ENCODE measurements around the gene TOPORS. TPM values are rescaled to one million over a fixed set of nuclear protein-coding genes. Genes with fewer than 3 reads are reported as not detected.
"Not testable (repeated sequence)": the region's sequence is repeated elsewhere in the genome, so short reads cannot be mapped to it uniquely, and the experiment has no call there.

TOPORS gene
- total RNA-seq, 2 experiments from 2014 or later: 14.3 to 15.2 TPM

DNA sequence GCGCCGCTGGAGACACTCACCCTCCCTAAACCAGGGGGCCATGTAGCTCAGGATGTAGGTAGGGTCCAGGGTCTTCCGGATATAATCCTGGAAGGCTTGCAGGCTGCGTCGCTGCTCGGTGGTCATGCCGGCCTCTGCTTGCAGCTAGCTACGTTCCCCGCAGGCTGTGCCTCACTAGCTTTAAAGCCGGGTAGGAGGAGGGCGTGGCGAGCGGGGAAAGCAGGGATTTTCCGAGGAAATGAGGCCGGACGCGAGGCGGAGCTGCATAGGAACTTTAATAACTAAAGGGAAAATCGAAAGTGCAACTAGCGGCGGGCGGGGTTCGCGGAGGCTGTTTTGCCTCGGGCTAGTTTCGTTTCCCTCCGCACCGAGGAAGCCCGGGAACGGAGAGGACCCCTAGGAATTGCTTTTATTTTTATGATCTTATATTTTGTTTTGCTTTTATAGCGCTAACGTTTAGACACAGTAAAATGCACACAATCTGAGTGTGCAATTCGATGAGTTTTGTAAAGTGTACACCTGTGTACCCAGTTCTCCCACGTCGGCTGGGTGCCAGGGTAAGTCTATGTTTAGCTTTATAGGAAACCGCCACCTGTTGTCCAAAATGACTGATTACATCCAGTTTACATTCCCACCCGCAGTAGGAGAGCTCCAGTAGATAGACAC, 26.2 kb downstream of the TOPORS start, which contains the start of gene RIGI:
TSS of gene RIGI (minus strand) at position 156 of the 666 bp plus-strand sequence. CDS start at position 126, 30 bp downstream.
- Mint-ChIP-seq H3K9me3 (peaks cover 10% of the 10 kb centered on the region), H3K36me3 (ENCODE audit: low read depth) (peaks cover 13% of the 10 kb centered on the region), H3K27me3 (ENCODE audit: low read depth) (no peaks in the 10 kb centered on the region), H3K27ac (peak within 1 kb of the TSS; percentile 84), H3K4me3 (peak within 1 kb of the TSS; percentile 77), H3K4me1 (ENCODE audit: low read depth) (peaks cover 32% of the 10 kb centered on the region)
- CTCF ChIA-PET: interaction anchor here (0.7 to 2.9 kb wide), 17 partner anchors 8 to 442 kb away, joined by 3 to 33 read pairs (median 3); partner anchors contain the start of genes ACO1 and NDUFB6
- DNase-seq: peak; percentile 90
- intact Hi-C loops (cut with micrococcal nuclease): loop anchor here (1.0 to 5.0 kb wide), 5 partner anchors 25 to 641 kb away; partner anchors contain the start of genes ACO1 and B4GALT1

DNA sequence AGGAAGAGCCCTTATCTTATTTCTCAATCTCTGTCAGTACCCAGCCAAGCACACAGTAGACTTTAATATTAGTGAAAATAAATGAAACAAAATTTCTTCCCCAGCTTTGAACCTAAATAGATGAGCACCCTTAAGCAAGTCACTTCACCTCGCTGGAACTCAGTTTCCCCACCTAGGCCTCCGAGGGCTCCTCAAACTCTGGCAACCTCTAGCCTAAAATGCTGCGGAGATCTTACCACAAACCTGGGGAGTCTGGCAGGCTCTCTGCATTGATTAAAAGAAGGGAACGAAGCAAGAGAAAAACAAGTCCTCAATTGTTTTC, 26.7 kb downstream of the TOPORS start:
- no peaks in the 10 kb centered on the region for H3K27me3 Mint-ChIP-seq (ENCODE audit: low read depth)
- peaks cover 13% of the 10 kb centered on the region for H3K36me3 Mint-ChIP-seq (ENCODE audit: low read depth)
- no peak for DNase-seq
- intact Hi-C loops (cut with micrococcal nuclease): loop anchor here (1.0 to 5.0 kb wide), 5 partner anchors 26 to 642 kb away; partner anchors contain the start of genes ACO1 and B4GALT1
- H3K4me1 Mint-ChIP-seq (ENCODE audit: low read depth): peaks cover 32% of the 10 kb centered on the region
- peak overlapping the region; percentile 77 for H3K4me3 Mint-ChIP-seq
- peaks cover 10% of the 10 kb centered on the region for H3K9me3 Mint-ChIP-seq
- CTCF ChIA-PET: interaction anchor here (0.9 to 2.9 kb wide), 15 partner anchors 8 to 442 kb away, joined by 3 to 33 read pairs (median 4); partner anchors contain the start of genes ACO1 and NDUFB6
- H3K27ac Mint-ChIP-seq: peak overlapping the region; percentile 84

DNA sequence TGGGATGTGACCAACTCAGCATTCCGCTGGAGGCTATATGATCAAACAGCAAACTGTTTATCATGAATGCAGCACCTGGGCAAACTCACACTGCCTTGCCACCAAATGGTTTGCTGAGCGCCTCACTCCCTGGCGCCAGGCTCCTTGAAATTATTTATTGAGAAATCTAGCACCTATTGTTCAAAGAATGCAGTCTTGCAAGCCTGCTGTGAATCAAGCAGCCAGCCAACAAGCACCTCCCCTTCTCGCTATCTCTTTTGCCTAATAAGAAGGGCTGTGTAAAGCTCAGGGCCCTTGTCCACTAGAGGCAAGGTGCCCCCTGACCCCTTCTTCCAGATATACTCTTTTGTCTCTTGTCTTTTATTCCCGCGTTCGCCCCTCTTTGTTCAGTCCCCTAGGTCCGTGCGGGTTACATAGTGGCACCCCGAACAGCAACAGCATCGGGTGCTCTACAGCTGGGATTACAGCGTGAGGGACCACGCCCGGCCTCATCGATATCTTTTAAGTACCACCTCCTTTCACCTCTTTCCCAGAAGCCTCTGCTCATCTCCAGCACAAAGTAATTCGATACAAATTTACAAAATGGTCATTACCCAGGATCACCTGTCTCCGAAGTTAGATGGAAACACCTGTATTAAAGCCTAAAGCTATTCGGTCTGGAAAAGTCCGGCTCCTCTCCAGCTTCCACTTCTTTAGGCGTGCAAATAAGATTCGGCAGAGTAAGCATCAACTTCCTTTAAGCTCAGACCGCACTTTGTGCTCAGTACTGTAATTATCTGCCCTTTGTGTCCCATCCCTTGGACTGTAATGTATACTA, 27.3 kb downstream of the TOPORS start:
- Mint-ChIP-seq H3K4me1 (ENCODE audit: low read depth) (peaks cover 32% of the 10 kb centered on the region), H3K27me3 (ENCODE audit: low read depth) (no peaks in the 10 kb centered on the region), H3K27ac (peak overlapping the region; percentile 84), H3K9me3 (peaks cover 10% of the 10 kb centered on the region), H3K4me3 (peak overlapping the region; percentile 77), H3K36me3 (ENCODE audit: low read depth) (peaks cover 15% of the 10 kb centered on the region)
- CTCF ChIA-PET: interaction anchor here (1.0 to 2.9 kb wide), 11 partner anchors 9 to 443 kb away, joined by 3 to 33 read pairs (median 4); partner anchors contain the start of genes ACO1 and NDUFB6
- intact Hi-C loops (cut with micrococcal nuclease): loop anchor here (5.0 kb wide), 1 partner anchor 642 kb away; the partner anchor contains the start of gene B4GALT1
- DNase-seq: peak; percentile 18

DNA sequence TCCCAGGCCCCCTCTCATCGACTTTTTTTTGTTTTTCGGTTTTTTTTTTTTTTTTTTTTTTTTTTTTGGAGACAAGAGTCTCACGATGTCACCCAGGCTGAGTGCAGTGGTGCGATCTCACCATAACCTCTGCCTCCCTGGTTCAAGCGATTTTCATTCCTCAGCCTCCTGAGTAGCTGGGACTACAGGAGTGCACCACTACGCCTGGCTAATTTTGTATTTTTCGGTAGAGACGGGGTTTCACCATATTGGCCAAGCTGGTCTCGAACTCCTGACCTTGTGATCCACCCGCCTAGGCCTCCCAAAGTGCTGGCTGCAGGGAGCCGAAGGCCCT, 27.9 kb downstream of the TOPORS start:
- H3K27me3 Mint-ChIP-seq (ENCODE audit: low read depth); intact Hi-C loops (cut with micrococcal nuclease); H3K27ac Mint-ChIP-seq; DNase-seq: not testable (repeated sequence)
- CTCF ChIA-PET: interaction anchor here (1.0 to 2.9 kb wide), 3 partner anchors 13 to 145 kb away, joined by 3 to 33 read pairs (median 3); no protein-coding TSS in a partner anchor
- peaks cover 10% of the 10 kb centered on the region for H3K9me3 Mint-ChIP-seq
- peak overlapping the region; percentile 77 for H3K4me3 Mint-ChIP-seq
- H3K36me3 Mint-ChIP-seq (ENCODE audit: low read depth): peaks cover 16% of the 10 kb centered on the region
- H3K4me1 Mint-ChIP-seq (ENCODE audit: low read depth): peaks cover 32% of the 10 kb centered on the region

DNA sequence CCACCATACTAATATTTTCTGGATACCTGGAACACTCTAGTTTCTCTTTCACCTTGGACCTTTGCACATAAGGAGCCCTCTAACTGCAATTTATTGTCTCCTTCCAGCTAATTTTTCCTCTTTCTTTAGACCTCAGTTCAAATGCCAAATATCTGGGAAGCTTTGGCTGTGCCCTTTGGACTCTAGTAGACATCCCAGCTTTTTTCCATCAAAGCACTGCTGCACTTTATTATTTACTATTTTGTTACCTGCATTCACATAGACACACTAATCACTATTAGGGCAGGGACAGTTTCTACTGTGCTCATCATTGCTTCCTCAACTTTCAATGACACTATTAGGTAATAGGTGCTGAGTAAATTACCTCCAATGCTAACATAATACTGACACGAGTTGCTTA, 28.5 kb downstream of the TOPORS start:
- Mint-ChIP-seq H3K27ac (no peak overlapping the region), H3K4me1 (ENCODE audit: low read depth) (peaks cover 32% of the 10 kb centered on the region), H3K4me3 (no peak overlapping the region), H3K36me3 (ENCODE audit: low read depth) (peaks cover 16% of the 10 kb centered on the region), H3K9me3 (peaks cover 10% of the 10 kb centered on the region), H3K27me3 (ENCODE audit: low read depth) (no peaks in the 10 kb centered on the region)
- intact Hi-C loops (cut with micrococcal nuclease): no loop called here
- DNase-seq: no peak
- CTCF ChIA-PET: interaction anchor here (1.2 kb wide), 1 partner anchor 15 kb away, joined by 3 read pairs; no protein-coding TSS in a partner anchor

DNA sequence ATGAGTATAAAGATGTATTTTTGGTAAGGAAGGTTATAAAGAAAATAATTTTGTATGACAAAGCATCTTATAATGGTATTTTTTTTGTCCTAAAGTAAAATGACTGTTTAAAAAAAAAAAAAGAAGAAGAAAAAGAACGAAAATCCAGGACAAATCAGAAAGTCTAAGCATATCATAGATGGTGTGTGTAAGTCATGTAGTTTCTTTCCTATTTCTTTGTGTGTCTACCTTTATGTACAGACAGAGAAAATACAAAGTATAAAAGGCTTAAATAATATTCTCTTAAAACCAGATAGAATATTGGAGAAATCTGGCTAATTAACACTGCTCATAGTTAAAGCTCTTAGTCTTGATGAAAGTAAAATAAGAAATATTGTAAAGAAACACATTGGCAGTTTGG, 34.1 kb downstream of the TOPORS start:
- no peak overlapping the region for H3K27ac Mint-ChIP-seq
- peaks cover 14% of the 10 kb centered on the region for H3K4me1 Mint-ChIP-seq (ENCODE audit: low read depth)
- intact Hi-C loops (cut with micrococcal nuclease): no loop called here
- DNase-seq: no peak
- no peak overlapping the region for H3K4me3 Mint-ChIP-seq
- H3K27me3 Mint-ChIP-seq (ENCODE audit: low read depth): no peaks in the 10 kb centered on the region
- H3K36me3 Mint-ChIP-seq (ENCODE audit: low read depth): peaks cover 20% of the 10 kb centered on the region
- peaks cover 13% of the 10 kb centered on the region for H3K9me3 Mint-ChIP-seq
- CTCF ChIA-PET: no interaction called here

DNA sequence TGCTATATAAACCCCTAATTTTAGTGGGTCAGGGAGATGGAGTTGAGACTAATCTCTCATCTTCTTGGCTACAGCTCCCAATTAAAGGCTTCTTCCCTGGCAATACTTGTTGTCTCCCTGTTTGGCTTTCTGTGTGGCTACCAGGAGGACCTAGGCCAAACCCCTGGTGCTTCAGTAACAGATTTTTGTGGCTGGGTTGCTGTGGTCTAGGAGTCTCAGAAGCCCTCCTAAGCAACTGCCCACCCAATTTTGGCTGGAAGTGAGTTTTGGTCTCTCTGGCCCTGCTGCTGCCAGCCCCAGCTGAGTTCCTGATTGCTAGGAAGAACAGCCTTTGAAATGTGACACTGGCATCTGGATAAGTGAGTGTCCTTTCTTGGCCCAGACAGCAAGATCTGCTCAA, 36.1 kb downstream of the TOPORS start:
- no peak overlapping the region for H3K27ac Mint-ChIP-seq
- H3K9me3 Mint-ChIP-seq: peaks cover 9% of the 10 kb centered on the region
- no peak overlapping the region for H3K4me3 Mint-ChIP-seq
- H3K27me3 Mint-ChIP-seq (ENCODE audit: low read depth): no peaks in the 10 kb centered on the region
- CTCF ChIA-PET: no interaction called here
- DNase-seq: no peak
- H3K36me3 Mint-ChIP-seq (ENCODE audit: low read depth): peaks cover 17% of the 10 kb centered on the region
- intact Hi-C loops (cut with micrococcal nuclease): no loop called here
- H3K4me1 Mint-ChIP-seq (ENCODE audit: low read depth): peaks cover 26% of the 10 kb centered on the region

DNA sequence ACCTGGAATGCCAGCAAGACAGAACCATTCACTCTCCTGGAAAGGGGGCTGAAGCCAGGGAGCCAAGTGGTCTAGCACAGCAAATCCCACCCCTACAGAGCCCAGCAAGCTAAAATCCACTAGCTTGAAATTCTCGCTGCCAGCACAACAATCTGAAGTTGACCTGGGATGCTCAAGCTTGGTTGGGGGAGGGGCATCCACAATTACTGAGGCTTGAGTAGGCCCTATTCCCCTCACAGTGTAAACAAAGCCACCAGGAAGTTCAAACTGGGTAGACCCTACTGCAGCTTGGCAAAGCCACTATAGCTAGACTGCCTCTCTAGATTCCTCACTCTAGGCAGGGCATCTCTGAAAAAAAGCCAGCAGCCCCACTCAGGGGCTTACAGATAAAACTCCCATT, 43.7 kb downstream of the TOPORS start:
- H3K27me3 Mint-ChIP-seq (ENCODE audit: low read depth): no peaks in the 10 kb centered on the region
- no peak overlapping the region for H3K27ac Mint-ChIP-seq
- no peak overlapping the region for H3K4me3 Mint-ChIP-seq
- intact Hi-C loops (cut with micrococcal nuclease): no loop called here
- no peaks in the 10 kb centered on the region for H3K36me3 Mint-ChIP-seq (ENCODE audit: low read depth)
- peaks cover 38% of the 10 kb centered on the region for H3K4me1 Mint-ChIP-seq (ENCODE audit: low read depth)
- CTCF ChIA-PET: interaction anchor here (1.1 to 3.9 kb wide), 4 partner anchors 15 to 130 kb away, joined by 3 to 14 read pairs (median 4); no protein-coding TSS in a partner anchor
- H3K9me3 Mint-ChIP-seq: peaks cover under 1% of the 10 kb centered on the region
- no peak for DNase-seq

DNA sequence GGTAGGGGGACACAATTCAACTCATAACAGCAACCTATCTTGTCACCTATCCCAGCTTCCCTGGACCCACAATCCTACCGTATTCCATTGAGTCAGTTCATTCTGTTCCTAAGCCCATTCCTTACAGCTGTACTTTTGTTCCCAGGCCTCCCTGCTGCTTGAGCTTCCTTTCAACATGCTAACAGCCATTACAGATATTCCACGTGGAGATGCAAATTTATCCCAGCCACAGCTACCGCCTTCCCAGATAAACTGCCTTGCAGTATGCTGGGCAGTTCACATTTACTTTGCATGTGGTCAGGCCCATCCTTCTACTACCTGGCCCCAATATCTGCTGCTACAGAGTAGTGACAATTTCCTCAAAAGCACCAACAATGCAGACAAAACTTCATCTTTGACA, 49.4 kb downstream of the TOPORS start:
- Mint-ChIP-seq H3K36me3 (ENCODE audit: low read depth) (peaks cover 10% of the 10 kb centered on the region), H3K27ac (no peak overlapping the region), H3K9me3 (no peaks in the 10 kb centered on the region), H3K4me1 (ENCODE audit: low read depth) (peaks cover 2% of the 10 kb centered on the region), H3K4me3 (no peak overlapping the region), H3K27me3 (ENCODE audit: low read depth) (no peaks in the 10 kb centered on the region)
- intact Hi-C loops (cut with micrococcal nuclease): no loop called here
- CTCF ChIA-PET: no interaction called here
- no peak for DNase-seq

DNA sequence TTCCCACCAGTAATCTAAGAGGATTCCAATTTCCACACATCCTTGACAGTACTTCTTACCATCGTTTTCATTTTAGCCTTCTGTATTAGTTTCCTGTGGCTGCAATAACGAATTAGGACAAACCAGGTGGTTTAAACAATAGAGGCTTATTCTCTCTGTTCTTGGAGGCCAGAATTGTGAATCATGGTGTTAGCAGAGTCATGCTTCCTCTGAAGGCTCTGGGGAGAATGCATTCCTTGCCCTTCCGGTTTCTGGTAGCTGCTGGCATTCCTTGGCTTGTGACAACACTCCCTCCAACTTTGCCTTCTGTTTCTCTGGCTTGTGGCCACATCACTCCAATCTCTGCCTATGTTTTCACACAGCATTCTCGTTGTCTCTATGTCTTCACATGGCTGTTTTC, 49.9 kb downstream of the TOPORS start:
- Mint-ChIP-seq H3K27me3 (ENCODE audit: low read depth) (no peaks in the 10 kb centered on the region), H3K36me3 (ENCODE audit: low read depth) (peaks cover 12% of the 10 kb centered on the region), H3K9me3 (no peaks in the 10 kb centered on the region), H3K4me3 (no peak overlapping the region), H3K27ac (no peak overlapping the region), H3K4me1 (ENCODE audit: low read depth) (peaks cover 2% of the 10 kb centered on the region)
- intact Hi-C loops (cut with micrococcal nuclease): no loop called here
- CTCF ChIA-PET: no interaction called here
- DNase-seq: no peak

DNA sequence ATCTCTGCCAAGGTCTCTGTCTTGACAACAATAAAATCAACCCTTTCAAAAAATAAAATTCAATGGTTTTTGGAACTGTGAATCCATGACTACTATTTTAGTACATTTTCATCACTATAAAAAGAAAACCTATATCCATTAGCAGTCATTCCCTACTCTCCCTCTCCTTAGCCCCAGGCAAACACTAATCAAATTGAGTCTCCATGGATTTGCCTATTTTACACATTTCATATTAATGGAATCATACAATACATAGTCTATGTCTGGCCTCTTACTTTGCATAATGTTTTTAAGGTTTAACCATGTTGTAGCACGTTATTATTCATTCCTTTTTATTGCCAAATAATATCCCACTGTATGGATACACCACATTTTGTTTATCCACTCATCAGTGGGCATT, 50.5 kb downstream of the TOPORS start:
- CTCF ChIA-PET: no interaction called here
- intact Hi-C loops (cut with micrococcal nuclease): no loop called here
- Mint-ChIP-seq H3K36me3 (ENCODE audit: low read depth) (peaks cover 12% of the 10 kb centered on the region), H3K4me1 (ENCODE audit: low read depth) (peaks cover 2% of the 10 kb centered on the region), H3K9me3 (no peaks in the 10 kb centered on the region), H3K27ac (no peak overlapping the region), H3K4me3 (no peak overlapping the region), H3K27me3 (ENCODE audit: low read depth) (no peaks in the 10 kb centered on the region)
- no peak for DNase-seq

DNA sequence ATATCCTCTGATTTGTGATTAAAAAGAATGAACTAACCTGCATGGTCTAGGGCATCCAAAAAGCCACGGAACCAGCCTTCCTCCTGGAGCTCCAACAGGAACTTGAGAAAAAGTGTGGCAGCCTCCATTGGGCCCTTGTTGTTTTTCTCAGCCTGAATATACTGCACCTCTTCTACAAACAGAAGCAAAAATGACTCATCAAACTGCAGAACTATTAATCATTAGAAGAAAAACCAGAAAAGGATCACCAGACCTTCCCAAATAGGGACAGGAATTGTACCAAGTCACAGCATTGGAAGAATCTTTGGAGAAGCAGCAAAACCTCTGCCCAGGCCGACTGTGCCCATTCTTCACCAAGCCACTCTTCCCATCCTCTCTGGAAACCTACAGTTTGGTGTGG, 51.6 kb downstream of the TOPORS start:
- CTCF ChIA-PET: interaction anchor here (0.7 kb wide), 1 partner anchor 88 kb away, joined by 3 read pairs; no protein-coding TSS in a partner anchor
- peaks cover 2% of the 10 kb centered on the region for H3K4me1 Mint-ChIP-seq (ENCODE audit: low read depth)
- H3K9me3 Mint-ChIP-seq: no peaks in the 10 kb centered on the region
- H3K36me3 Mint-ChIP-seq (ENCODE audit: low read depth): peaks cover 15% of the 10 kb centered on the region
- no peaks in the 10 kb centered on the region for H3K27me3 Mint-ChIP-seq (ENCODE audit: low read depth)
- intact Hi-C loops (cut with micrococcal nuclease): no loop called here
- H3K4me3 Mint-ChIP-seq: no peak overlapping the region
- no peak for DNase-seq
- H3K27ac Mint-ChIP-seq: no peak overlapping the region
